NCI-H187 (cell line): Measurements from ENCODE around the gene SP2.

Experiments used
- DNase-seq, 2 experiments: peaks; one replicate each; lab custom pipeline; 2025; lab: John Stamatoyannopoulos, UW

Gene SP2

GRCh38 chr17:47949197-47949759 lies 53.2 kb downstream of the SP2 start:
- peak; percentile 43 to 61 for DNase-seq

DNA sequence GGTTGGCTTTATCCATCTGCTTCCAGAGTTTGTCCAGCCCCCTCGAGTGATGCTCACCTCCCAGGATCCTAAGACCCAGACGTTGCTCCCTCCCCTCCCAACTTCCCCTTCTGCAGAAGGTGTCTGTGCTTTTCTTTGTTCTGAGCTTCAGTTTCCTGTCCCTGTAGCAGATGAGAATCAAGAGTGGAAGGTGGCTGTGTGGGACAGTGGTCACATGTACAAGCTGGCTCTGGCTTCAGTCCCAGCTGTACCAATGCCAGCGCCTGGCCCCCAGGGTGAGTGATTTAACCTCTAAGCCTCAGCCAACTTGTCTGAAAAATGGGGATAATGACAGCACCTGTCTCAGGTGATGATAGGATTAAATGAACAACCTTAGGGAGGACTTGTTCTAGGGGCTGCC lies 53.9 kb downstream of the SP2 start:
- DNase-seq, result no peak

- DNase-seq, result no peak
These were observed 54.4 kb downstream of the SP2 start for GRCh38 chr17:47950448-47950847.

DNA sequence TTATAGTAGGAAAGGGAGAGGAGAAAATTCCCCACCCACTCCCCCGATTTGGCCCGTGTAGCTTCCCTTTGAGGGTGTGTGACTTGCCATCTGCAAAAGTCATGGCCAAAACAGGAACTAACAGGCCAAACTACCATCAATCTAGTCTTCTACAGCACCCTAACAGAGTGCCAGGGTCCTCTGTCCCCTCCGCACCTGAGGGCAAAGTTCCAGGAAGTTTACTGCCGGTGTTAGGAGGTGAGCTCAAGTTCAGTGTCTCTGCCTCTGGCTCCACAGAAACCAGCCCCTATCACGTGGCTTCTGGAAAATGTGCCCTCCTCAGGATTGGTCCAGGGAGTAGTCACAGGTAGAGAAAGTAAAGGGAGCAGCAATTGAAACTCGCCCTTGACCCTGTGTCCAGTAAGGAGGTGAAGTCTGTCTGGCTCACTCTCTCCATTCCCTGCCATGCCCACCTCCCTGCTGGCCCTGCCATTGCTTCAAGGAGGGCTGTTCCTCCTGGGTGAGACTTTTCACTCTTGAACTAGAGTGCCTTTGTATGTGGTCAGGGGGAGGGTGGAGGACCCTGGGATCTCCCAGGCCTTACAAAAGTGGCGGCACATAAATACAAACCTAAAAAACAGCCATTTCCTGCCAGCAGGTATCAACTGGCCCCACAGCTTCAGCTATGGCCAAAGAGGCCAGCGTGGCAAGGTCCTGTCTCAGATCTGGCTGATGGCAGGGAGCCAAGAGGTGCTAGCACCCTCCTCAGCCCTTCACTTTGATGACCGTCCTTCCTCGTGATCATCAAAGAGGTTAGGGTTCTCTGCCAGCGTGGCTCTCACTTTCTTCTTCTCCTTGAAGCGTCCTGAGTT lies 56.4 kb downstream of the SP2 start:
- DNase-seq, result no peak

DNA sequence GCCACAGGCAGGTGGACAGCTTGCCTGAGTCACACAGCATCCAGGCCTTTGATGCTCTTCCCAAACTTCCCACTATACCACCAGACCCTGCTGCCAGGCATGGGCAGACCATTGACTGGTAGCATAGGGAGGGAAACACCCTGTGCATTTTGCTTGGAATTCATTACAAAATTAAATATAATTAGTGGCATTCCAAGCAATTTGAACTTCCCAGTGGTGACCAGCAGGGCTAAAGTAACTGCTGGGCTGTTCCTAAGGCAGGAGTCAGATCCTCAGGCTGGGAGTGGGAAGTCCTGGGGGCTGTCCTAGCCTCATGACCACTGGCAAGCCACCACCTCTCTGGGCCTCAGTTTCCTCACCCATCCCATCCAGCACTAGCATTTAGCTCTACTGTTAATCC lies 57.9 kb downstream of the SP2 start:
- no peak for DNase-seq

DNA sequence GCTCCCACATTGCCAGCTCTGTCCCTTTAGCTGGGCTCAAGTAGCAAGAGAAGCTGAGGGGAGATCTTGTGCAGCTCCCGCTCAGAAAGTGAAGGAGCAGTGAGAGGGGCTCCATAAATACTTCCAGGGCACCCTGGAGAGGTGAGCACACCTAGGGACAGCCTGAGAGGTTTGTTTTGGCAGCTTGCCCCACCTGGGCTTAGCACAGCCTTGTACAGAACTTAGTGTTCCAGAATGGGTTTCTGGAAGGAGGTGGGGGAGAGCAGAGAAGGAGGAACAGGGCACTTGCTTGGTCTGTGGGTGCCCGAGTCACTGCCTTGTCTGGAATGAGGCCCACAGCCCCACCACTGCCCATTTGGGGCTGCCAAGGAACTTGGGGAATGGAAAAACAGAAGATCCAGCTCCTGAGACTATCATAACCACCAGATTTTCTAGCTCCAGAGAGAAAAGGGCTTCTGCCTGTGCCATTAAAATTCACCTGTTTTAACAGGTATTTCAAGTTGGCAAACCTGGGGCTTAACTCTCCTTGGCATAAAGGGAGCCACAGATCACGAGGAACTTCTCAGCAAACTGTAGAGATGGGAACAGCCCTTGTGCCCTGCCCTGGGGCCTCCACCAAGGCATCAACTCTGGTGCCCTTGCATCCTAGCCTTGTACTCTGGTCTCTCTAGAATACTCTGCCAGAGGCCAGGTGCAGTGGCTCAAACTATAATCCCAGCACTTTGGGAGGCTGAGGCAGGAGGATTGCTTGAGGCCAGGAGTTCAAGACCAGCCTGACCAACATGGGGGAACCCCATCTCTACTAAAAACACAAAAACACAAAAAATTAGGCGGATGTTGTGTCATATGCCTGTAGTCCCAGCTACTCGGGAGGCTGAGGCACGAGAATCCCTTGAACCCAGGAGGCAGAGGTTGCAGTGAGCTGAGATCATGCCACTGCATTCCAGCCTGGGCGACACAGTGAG lies 59.7 kb downstream of the SP2 start:
- peak; percentile 13 to 45 for DNase-seq

- DNase-seq, result no peak
These were observed 61.0 kb downstream of the SP2 start for GRCh38 chr17:47956791-47957590.

- DNase-seq, result peak; percentile 72 to 94
These were observed 61.8 kb downstream of the SP2 start, which contains the start of gene PRR15L for GRCh38 chr17:47957591-47958490. Gene PRR15L (minus strand): TSS chr17:47957883. CDS start chr17:47953234, 4,649 bp downstream.

DNA sequence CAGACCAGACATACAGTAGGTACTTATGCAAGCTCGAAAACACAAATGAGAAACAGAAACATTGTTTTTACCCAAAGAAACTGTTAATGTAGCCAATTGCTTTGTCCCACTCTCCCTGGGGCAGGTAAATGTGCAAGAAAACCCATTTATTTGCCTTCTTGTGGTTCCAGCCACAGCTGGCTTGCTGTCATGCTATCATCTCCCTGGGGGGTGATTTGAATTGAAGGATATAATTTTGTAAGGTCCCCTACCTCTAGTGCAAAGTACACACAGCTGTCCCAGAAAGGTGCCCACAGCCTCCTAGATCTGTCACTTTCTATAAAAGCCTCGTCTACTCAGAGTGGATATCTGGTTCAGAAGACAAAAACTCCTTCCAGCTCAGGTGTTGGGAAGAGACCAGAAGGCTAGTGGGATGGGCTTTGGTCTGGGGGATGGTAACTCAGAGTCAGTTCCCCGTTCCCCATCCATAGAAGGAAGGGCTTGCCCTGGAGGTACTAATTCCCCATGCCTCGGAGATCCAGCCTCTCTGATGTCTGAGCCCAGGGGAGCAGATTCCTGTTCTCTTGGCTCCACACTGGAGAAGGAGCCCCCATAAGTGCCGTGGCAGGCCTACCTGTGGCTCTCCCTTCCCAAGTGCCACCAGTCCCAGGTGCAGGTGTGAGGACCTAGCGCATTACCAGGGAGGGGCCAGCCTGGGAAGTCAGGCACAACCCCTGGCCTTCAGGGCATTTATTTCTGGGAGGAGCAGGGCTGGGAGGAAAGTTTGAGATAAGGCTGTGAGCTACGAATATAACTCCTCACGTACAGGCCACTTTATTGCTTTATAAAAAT lies 64.0 kb downstream of the SP2 start:
- DNase-seq, result peak; percentile 80 to 87

- DNase-seq, result no peak
These were observed 65.4 kb downstream of the SP2 start for GRCh38 chr17:47961406-47961805.

DNA sequence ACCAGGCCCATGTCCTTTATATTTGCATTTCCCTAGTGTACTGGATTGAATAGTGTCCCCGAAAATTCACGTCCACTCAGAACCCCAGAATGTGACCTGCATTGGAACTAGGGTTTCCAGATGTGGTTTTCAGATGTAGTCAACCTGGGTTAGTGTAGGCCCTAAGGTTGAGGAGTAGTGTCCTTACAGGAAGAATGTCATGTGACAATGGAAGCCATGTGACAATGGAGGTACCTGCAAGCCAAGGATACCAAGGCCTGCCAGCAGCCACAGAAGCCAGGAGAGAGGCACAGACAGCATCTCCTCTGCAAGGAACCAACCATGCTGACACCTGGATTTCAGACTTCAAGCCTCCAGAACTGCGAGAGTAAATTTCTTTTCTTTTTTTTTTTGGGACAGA lies 66.9 kb downstream of the SP2 start:
- no peak for DNase-seq

GRCh38 chr17:47964856-47965255 lies 68.8 kb downstream of the SP2 start:
- no peak for DNase-seq

DNA sequence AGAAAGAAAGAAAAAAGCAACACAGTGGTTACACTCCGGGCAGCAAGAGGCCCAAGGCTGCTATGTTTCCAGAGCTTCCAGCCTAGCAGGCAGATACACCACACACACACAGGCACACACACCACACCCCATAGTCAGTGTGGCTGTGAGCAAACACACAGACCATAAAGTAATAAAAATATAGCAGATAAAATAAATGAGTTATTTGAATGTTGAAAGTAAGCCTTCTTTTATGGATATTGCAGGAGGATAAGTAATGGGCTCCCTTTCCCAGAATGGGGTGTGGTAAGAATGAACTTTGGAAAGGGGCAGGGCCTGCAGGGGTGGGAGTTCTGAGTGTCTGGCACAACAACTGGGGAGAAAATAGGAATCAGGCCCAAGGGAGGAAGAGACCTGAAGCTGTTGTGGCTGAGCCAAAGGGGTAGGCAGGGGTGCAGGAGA lies 70.1 kb downstream of the SP2 start:
- DNase-seq, result no peak

- DNase-seq, result no peak
These were observed 71.7 kb downstream of the SP2 start for GRCh38 chr17:47967607-47968252.

GRCh38 chr17:47968836-47969235 lies 72.8 kb downstream of the SP2 start:
- DNase-seq, result no peak

GRCh38 chr17:47969930-47970724 lies 74.1 kb downstream of the SP2 start:
- DNase-seq, result no peak

DNA sequence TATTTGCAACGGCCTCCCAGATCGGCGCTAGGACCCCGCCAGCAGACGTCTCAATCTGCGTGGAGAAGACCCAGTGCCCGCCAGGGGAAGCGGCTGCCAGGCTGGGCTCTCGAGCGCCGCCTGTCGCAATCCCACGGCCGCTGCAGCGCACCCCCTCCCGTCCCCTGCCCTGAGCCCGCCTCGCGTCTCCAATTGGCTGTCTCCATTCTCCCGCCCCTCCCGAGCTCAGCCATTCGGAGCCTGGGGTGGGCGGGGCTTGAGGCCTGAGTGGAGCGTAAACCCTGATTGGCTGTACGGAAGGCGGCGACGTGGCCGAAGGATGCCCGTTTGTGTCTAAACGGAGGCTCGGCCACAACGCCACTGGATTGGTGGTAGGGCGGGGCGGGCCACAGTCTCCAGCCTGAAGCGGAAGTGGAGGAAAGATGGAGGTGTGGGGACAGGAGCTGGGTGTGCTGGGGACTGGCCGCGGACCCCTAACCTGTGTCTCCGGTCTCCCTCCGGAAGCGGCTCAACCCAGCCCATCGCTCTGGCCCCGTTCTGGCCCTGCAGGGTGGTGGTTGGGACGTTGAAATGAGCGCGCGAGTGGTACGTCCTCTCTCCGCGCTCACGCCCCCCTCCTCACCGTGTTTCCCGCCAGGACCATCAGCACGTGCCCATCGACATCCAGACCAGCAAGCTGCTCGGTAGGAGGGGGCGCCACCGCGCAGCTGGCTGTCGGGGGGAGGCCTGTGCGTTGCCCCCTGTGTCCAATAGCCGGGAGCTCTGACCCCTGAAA lies 74.9 kb downstream of the SP2 start, which contains the start of gene CDK5RAP3:
TSS of gene CDK5RAP3 (plus strand) at position 389 of the 775 bp plus-strand sequence. CDS start at position 423, 34 bp downstream.
- DNase-seq, result peak; percentile 98 to 99
